Stimulated activated naive CD4-positive, alpha-beta T cell treated with Interleukin-2 at 50 U/mL for 16 hours (primary cell): Measurements from ENCODE around the gene SLC1A4.
"Not testable (repeated sequence)": the region's sequence is repeated elsewhere in the genome, so short reads cannot be mapped to it uniquely, and the experiment has no call there.

ENCODE experiments used
- DNase-seq: peaks from one replicate; lab custom pipeline; 2025; lab: John Stamatoyannopoulos, UW

SLC1A4 gene

GRCh38 chr2:64966017-64966416 is 23.2 kb upstream of the SLC1A4 start:
- no peak for DNase-seq

DNA sequence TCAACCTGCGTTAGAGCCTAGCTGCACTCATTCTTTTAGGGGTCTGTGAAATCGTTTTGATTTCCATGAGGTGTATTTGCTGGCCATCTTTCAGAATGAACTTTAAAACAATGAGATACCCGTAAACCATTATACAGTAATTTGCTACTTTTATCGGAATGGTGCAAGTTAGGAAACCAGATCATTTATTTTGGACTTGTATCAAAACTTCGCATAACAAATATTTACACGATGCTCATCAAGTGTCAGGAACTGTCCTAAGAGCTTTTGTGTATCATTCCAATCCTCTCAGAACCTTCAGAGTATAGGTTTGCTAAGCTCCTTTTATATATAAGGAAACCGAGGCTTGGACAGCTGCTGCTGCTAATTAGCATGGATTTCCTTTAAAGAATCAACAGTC is 22.4 kb upstream of the SLC1A4 start:
- no peak for DNase-seq

DNA sequence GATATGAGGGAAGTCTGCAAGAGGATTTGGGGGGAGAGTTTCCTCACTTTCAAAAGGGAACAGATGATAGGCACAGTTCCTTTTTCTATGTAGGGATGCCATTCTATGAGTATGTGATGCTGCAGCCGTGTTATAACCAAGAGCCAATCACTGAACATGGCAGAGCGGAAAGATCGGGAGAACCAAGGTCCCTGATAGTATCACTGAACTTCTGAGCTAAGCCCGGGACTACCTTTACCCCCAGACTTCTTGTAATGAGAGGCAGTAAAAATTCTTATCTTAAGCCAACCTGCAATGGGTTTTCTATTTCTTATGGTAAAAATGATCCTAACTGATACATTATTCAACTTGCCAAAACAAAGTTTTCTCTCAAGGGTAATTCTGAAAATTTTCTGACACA is 21.6 kb upstream of the SLC1A4 start:
- DNase-seq = no peak

DNA sequence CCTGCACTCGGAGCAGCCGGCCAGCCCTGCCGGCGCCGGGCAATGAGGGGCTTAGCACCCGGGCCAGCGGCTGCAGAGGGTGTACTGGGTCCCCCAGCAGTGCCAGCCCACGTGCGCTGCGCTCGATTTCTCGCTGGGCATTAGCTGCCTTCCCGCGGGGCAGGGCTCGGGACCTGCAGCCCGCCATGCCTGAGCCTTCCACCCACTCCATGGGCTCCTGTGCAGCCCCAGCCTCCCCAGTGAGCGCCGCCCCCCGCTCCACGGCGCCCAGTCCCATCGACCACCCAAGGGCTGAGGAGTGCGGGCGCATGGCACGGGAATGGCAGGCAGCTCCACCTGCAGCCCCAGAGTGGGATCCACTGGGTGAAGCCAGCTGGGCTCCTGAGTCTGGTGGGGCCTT is 20.1 kb upstream of the SLC1A4 start:
- not testable (repeated sequence) for DNase-seq

GRCh38 chr2:64970495-64970894 is 18.7 kb upstream of the SLC1A4 start:
- DNase-seq = no peak

DNA sequence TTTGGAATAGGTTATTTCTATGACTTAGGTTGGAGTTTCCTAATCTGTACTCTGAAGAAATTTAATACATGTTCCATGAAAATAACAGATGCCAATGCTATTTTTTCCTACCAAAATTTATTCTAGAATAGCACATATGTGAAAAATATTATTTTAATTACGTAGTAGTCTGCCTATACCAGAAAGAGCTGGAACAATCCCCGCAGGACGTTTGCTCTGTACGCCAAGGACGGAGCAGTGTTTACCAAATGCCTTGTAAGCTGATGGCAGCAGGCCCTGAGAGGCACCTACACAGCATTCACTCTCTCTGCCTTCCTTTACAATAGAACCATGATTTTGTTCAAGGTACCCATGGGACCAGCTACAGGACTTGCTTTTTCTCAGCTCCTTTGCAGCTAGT is 16.8 kb upstream of the SLC1A4 start:
- DNase-seq = no peak

DNA sequence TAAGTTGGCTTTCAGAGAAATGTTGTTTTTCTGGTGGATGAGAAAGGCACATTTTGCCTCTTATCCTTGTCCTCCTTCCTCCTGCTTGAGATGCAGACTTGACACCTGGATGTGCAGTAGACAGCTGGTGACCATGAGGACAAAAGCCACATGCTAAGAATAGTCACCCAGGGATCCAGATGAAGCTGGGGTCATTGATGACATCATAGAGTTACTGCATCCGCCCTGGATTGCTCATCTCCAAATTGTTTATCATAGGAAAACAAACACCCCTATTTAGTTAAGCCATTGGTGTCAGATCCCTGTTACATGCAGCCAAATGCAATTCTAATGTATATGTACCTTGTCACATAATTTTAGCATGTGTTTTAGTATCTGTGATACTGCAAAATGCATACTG is 16.3 kb upstream of the SLC1A4 start:
- DNase-seq = no peak

DNA sequence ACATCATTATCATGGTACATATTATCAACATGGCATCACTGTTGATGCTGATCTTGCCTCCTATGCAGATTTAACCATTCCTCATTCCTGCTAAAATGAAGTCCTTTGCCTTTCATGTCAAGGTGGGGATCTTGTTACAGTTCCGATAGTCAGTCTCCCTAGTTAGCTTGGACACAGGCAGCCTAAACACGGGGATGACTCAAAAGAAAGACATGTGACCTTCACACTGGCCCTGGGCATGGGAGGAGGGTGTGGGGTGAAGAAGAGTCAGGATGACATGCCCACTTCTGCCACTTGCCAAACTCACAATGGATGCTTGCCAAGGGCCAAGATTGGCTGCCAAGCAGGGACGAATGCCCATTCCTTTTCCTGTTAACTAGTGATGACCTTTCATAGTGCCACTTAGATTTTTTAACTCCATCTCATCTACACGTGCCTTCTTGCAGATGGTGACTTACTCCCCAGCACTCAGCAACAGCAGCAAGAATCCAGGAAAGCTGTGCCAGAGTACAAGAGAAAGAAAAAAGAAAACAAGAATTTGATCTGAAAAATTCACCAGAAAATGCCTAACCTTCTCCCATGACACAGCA is 13.9 kb upstream of the SLC1A4 start:
- DNase-seq = no peak

DNA sequence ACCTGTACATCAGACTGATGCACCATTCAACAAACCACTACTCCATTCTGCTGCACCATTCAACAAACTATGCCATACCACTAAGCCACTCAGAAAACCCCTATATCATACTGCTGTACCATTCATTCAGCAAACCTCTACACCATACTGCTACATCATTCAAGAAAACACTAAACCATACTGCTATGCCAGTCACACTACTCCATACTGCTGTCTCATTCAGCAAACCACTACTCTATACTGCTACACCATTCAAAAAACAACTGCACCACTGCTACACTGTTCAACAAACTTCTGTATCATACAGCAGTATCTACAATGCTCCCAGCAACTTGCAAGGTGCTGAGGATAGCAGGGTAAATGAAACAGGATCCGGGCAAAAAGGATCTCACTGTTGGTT is 12.9 kb upstream of the SLC1A4 start:
- no peak for DNase-seq

GRCh38 chr2:64978514-64979268 is 10.5 kb upstream of the SLC1A4 start:
- DNase-seq = no peak

GRCh38 chr2:64979744-64980143 is 9.5 kb upstream of the SLC1A4 start:
- no peak for DNase-seq

GRCh38 chr2:64980183-64980582 is 9.0 kb upstream of the SLC1A4 start:
- DNase-seq = no peak

DNA sequence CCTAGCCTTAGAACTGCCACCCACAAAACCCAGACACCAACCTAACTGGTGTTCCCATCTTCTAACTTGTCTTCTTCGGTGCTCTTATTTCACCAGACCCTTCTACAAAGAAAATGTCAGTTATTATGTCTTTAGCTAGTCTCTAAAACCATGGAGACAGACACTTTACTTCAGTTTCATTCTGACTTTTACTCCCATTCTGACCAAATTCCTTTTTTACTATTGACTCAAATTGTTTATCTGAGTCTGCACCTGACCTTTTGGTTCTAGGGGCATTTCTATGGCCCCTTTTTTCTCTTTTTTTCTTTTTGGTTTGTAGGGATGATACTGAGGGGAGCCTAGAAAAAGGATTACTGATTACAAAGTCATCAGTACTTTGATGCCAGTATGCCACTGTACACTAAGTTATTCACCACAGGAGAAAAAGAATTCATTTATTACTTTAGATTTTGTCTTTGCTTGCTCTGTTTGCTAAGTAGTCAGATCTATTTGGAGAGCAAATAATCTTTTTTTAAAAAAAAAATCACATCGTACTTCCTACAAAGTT is 6.8 kb upstream of the SLC1A4 start:
- DNase-seq = no peak

DNA sequence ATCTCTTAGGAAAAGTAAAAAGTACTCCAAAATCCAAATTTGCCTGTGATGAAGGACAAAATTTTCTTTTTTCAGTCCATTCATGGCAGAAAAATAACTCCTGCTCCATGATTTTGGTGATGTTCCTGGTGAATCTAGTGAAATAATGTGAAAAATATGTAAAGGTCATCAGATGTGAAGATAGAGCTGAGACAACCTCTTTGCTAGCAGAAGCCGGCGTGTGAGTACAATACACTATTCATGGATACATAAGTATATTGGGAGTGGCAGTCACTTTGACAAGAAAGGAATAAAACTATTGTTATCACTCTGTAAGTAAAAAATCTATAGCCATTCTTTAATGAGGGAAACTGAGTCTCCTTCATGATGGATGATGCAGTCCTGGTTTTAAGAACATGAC is 6.3 kb upstream of the SLC1A4 start:
- DNase-seq = no peak

- DNase-seq = no peak
These were observed 3.8 kb upstream of the SLC1A4 start for GRCh38 chr2:64985447-64985846.

- DNase-seq = no peak
These were observed 1.9 kb upstream of the SLC1A4 start for GRCh38 chr2:64987001-64987955.

DNA sequence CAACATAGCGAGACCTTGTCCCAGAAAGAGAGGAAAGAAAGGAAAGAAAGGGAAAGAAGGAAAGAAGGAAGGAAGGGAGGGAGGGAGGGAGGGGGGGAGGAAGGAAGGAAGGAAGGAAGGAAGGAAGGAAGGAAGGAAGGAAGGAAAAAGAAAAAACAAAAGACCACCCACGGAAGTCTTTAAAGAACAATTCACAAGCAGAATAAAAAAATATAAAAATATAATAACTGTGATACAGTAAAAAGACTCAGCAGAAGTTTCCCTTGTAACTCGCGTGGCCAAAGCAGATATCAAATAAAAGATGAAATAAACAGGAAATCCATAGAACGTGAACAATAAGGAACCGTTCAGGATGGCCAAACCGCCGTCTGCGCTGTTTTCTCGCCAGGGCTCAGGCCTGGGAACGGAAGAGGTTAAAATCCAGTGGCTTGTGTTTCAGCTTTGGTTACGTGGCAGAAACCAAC is 1.2 kb upstream of the SLC1A4 start:
- no peak for DNase-seq

- DNase-seq = peak; percentile 55
These were observed 626 bp upstream of the SLC1A4 start for GRCh38 chr2:64988420-64989125.

DNA sequence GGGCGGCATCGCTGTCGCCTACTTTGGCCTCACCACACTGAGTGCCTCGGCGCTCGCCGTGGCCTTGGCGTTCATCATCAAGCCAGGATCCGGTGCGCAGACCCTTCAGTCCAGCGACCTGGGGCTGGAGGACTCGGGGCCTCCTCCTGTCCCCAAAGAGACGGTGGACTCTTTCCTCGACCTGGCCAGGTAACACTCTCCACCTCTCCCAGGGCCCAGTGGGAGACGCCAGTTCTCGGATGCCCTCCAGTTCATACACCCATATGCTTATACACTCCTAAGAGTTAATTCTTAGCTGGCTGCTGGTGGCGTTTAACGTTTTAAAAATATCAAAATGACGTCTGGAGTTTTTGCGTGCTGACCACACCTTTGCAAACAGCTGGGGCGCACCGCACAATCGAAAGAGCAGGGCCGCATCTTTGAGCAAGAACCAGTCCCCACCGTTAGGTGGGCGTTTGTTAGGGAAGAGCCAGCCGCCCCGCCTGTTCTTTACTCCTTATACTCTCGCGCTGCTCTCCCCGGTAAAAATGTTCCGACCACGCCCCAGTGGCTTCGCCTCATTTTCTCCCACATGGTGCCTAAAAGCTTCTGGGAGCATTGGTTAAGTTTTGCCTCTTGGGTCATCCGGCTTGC is 899 bp downstream of the SLC1A4 start:
- no peak for DNase-seq

GRCh38 chr2:64990876-64991275 is 1.7 kb downstream of the SLC1A4 start:
- DNase-seq = no peak

DNA sequence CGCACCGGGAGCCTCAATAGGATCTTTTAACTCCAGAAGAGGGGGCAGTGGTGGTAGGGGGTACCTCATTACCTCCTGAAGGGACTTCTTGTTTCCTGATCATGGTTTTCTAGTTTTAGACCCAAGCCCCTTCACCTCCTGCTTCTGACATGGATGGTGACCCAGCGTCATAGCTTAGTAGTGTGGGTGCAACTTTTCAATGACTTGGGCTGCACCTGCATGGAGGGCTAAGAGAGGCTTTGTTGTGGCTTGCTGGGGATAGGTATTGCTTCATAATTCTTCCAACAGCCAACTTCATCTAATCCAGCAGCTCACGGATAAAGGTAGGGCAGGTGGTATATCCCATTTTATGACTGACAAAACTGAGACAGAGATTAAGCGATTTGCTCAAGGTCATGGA is 3.0 kb downstream of the SLC1A4 start:
- DNase-seq = no peak
